ENCODE data around the gene MTFR2.
"Not testable (repeated sequence)": the region's sequence is repeated elsewhere in the genome, so short reads cannot be mapped to it uniquely, and the experiment has no call there.

The MTFR2 gene

GRCh38 chr6:136232701-136233100, 17.4 kb downstream of the MTFR2 start:
- DNase-seq = no peak

GRCh38 chr6:136230219-136230853, 19.8 kb downstream of the MTFR2 start:
- DNase-seq = no peak

- DNase-seq = no peak
These were observed 21.3 kb downstream of the MTFR2 start for GRCh38 chr6:136228814-136229213.

GRCh38 chr6:136226674-136227377, 23.3 kb downstream of the MTFR2 start:
- DNase-seq = no peak

GRCh38 chr6:136226027-136226673, 24.0 kb downstream of the MTFR2 start:
- peak; percentile 57 to 65 for DNase-seq

- DNase-seq = peak; percentile 24 to 60
These were observed 24.6 kb downstream of the MTFR2 start for GRCh38 chr6:136225496-136225895.

- DNase-seq = not testable (repeated sequence)
These were observed 25.1 kb downstream of the MTFR2 start for GRCh38 chr6:136224974-136225373.

- no peak for DNase-seq
These were observed 33.4 kb downstream of the MTFR2 start for GRCh38 chr6:136216503-136217401.

GRCh38 chr6:136213853-136214252, 36.3 kb downstream of the MTFR2 start:
- no peak for DNase-seq

GRCh38 chr6:136213012-136213539, 37.0 kb downstream of the MTFR2 start:
- no peak for DNase-seq

GRCh38 chr6:136212608-136213007, 37.5 kb downstream of the MTFR2 start:
- DNase-seq = no peak

- no peak for DNase-seq
These were observed 39.5 kb downstream of the MTFR2 start for GRCh38 chr6:136210398-136211165.

- no peak for DNase-seq
These were observed 40.6 kb downstream of the MTFR2 start for GRCh38 chr6:136209496-136209895.

GRCh38 chr6:136208783-136209182, 41.3 kb downstream of the MTFR2 start:
- no peak for DNase-seq

- DNase-seq = no peak
These were observed 48.4 kb downstream of the MTFR2 start for GRCh38 chr6:136201732-136202131.

GRCh38 chr6:136192902-136193301, 57.2 kb downstream of the MTFR2 start:
- no peak for DNase-seq

- no peak for DNase-seq
These were observed 58.4 kb downstream of the MTFR2 start for GRCh38 chr6:136191606-136192312.

- DNase-seq = no peak
These were observed 61.0 kb downstream of the MTFR2 start for GRCh38 chr6:136189104-136189503.

- DNase-seq = no peak
These were observed 61.6 kb downstream of the MTFR2 start for GRCh38 chr6:136188486-136188885.

GRCh38 chr6:136186363-136186762, 63.7 kb downstream of the MTFR2 start:
- no peak for DNase-seq

- DNase-seq = no peak
These were observed 65.4 kb downstream of the MTFR2 start for GRCh38 chr6:136184738-136185137.
